ENCODE measurements around the gene POU5F1. TPM values are rescaled to one million over a fixed set of nuclear protein-coding genes. Genes with fewer than 3 reads are reported as not detected.

Gene POU5F1
- total and polyA plus RNA-seq, 2 donors from 2014 or later: 7.9 to 19.9 TPM

GRCh38 chr6:31135710-31136109 lies 34.8 kb downstream of the POU5F1 start:
- TF ChIP-seq CTCF (IDR thresholded peaks at IDR 0.05; ENCODE audit: borderline replicate concordance, extremely low read depth, insufficient read depth): no peak
- H3K27me3 ChIP-seq (ENCODE audit: control insufficient read depth, insufficient read depth, low read length): no peaks in the 10 kb centered on the region
- H3K4me1 ChIP-seq (ENCODE audit: control insufficient read depth in 2 of 3, insufficient read depth in 2 of 3, low read depth in 1 of 3, low read length in 3 of 3): peaks cover 0 to 6% (median 3%) of the 10 kb centered on the region in 3 donors
- H3K9ac ChIP-seq (ENCODE audit: low read length in 3 of 3): no peak overlapping the region
- H3K9me3 ChIP-seq (ENCODE audit: control insufficient read depth in 2 of 3, insufficient read depth in 1 of 3, low read length in 3 of 3): no peaks in the 10 kb centered on the region
- intact Hi-C loops (cut with DNase I): loop anchor here (5.0 kb wide), 1 partner anchor 57 kb away; no protein-coding TSS in a partner anchor
- no peak overlapping the region for H3K27ac ChIP-seq (ENCODE audit: low read depth in 2 of 2, low read length in 2 of 2)
- no peaks in the 10 kb centered on the region for H3K36me3 ChIP-seq (ENCODE audit: control insufficient read depth in 2 of 3, insufficient read depth in 3 of 3, low read length in 3 of 3)
- DNase-seq (no peak), FAIRE-seq (no peak)
- H3K4me3 ChIP-seq (ENCODE audit: low read length in 3 of 3): no peak overlapping the region

GRCh38 chr6:31132806-31133205 lies 37.7 kb downstream of the POU5F1 start:
- peaks cover 0 to 3% (median 3%) of the 10 kb centered on the region in 3 donors for H3K4me1 ChIP-seq (ENCODE audit: control insufficient read depth in 2 of 3, insufficient read depth in 2 of 3, low read depth in 1 of 3, low read length in 3 of 3)
- no peak overlapping the region for H3K27ac ChIP-seq (ENCODE audit: low read depth in 2 of 2, low read length in 2 of 2)
- H3K9me3 ChIP-seq (ENCODE audit: control insufficient read depth in 2 of 3, insufficient read depth in 1 of 3, low read length in 3 of 3): no peaks in the 10 kb centered on the region
- no peaks in the 10 kb centered on the region for H3K27me3 ChIP-seq (ENCODE audit: control insufficient read depth, insufficient read depth, low read length)
- no peak for FAIRE-seq
- DNase-seq: no peak
- no peak for TF ChIP-seq CTCF (IDR thresholded peaks at IDR 0.05; ENCODE audit: borderline replicate concordance, extremely low read depth, insufficient read depth)
- intact Hi-C loops (cut with DNase I): no loop called here
- H3K9ac ChIP-seq (ENCODE audit: low read length in 3 of 3): no peak overlapping the region
- H3K4me3 ChIP-seq (ENCODE audit: low read length in 3 of 3): no peak overlapping the region
- H3K36me3 ChIP-seq (ENCODE audit: control insufficient read depth in 2 of 3, insufficient read depth in 3 of 3, low read length in 3 of 3): no peaks in the 10 kb centered on the region

GRCh38 chr6:31131595-31131994 lies 38.9 kb downstream of the POU5F1 start:
- TF ChIP-seq CTCF (IDR thresholded peaks at IDR 0.05; ENCODE audit: borderline replicate concordance, extremely low read depth, insufficient read depth): no peak
- intact Hi-C loops (cut with DNase I): no loop called here
- Histone ChIP-seq H3K4me1 (ENCODE audit: control insufficient read depth in 2 of 3, insufficient read depth in 2 of 3, low read depth in 1 of 3, low read length in 3 of 3) (no peaks in the 10 kb centered on the region), H3K27me3 (ENCODE audit: control insufficient read depth, insufficient read depth, low read length) (no peaks in the 10 kb centered on the region), H3K27ac (ENCODE audit: low read depth in 2 of 2, low read length in 2 of 2) (no peak overlapping the region), H3K9ac (ENCODE audit: low read length in 3 of 3) (no peak overlapping the region), H3K9me3 (ENCODE audit: control insufficient read depth in 2 of 3, insufficient read depth in 1 of 3, low read length in 3 of 3) (no peaks in the 10 kb centered on the region), H3K4me3 (ENCODE audit: low read length in 3 of 3) (no peak overlapping the region), H3K36me3 (ENCODE audit: control insufficient read depth in 2 of 3, insufficient read depth in 3 of 3, low read length in 3 of 3) (no peaks in the 10 kb centered on the region)
- no peak for FAIRE-seq
- no peak for DNase-seq

- Histone ChIP-seq H3K9ac (ENCODE audit: low read length in 3 of 3) (no peak overlapping the region), H3K9me3 (ENCODE audit: control insufficient read depth in 2 of 3, insufficient read depth in 1 of 3, low read length in 3 of 3) (no peaks in the 10 kb centered on the region), H3K36me3 (ENCODE audit: control insufficient read depth in 2 of 3, insufficient read depth in 3 of 3, low read length in 3 of 3) (no peaks in the 10 kb centered on the region), H3K27ac (ENCODE audit: low read depth in 2 of 2, low read length in 2 of 2) (no peak overlapping the region), H3K27me3 (ENCODE audit: control insufficient read depth, insufficient read depth, low read length) (no peaks in the 10 kb centered on the region), H3K4me1 (ENCODE audit: control insufficient read depth in 2 of 3, insufficient read depth in 2 of 3, low read depth in 1 of 3, low read length in 3 of 3) (no peaks in the 10 kb centered on the region), H3K4me3 (ENCODE audit: low read length in 3 of 3) (no peak overlapping the region)
- no peak for FAIRE-seq
- no peak for TF ChIP-seq CTCF (IDR thresholded peaks at IDR 0.05; ENCODE audit: borderline replicate concordance, extremely low read depth, insufficient read depth)
- no peak for DNase-seq
- intact Hi-C loops (cut with DNase I): no loop called here
These were observed 39.7 kb downstream of the POU5F1 start for GRCh38 chr6:31130751-31131150.

Data from kidney (tissue), 14 donors.